HG02970 (cell line): Measurements from ENCODE around the gene PPCDC.

Source experiments
- ATAC-seq: cut with Tn5 transposase; IDR thresholded peaks from one replicate; pipeline ENCODE4 v1.9.1; 2021; ENCODE audit warnings: mild to moderate bottlenecking, moderate library complexity, moderate number of reproducible peaks; ENCODE audit not compliant: unreplicated experiment, low FRiP score

PPCDC gene

GRCh38 chr15:75023181-75023871 is at the start of gene PPCDC:
Gene PPCDC, plus strand, starts transcription at chr15:75023590. Its CDS starts 4,729 bp downstream, at chr15:75028319.
- peak; percentile 70 for ATAC-seq

- no peak for ATAC-seq
These were observed 47.2 kb upstream of the PPCDC start for GRCh38 chr15:74976159-74976558.

- ATAC-seq = no peak
These were observed 45.8 kb upstream of the PPCDC start for GRCh38 chr15:74977599-74977998.

GRCh38 chr15:74978077-74978476 is 45.3 kb upstream of the PPCDC start:
- no peak for ATAC-seq

- no peak for ATAC-seq
These were observed 44.9 kb upstream of the PPCDC start for GRCh38 chr15:74978503-74978902.

- ATAC-seq = no peak
These were observed 41.2 kb upstream of the PPCDC start for GRCh38 chr15:74982183-74982582.

GRCh38 chr15:74983725-74984231 is 39.6 kb upstream of the PPCDC start:
- ATAC-seq = no peak

GRCh38 chr15:74988007-74988800 is 35.2 kb upstream of the PPCDC start:
- no peak for ATAC-seq

- no peak for ATAC-seq
These were observed 33.9 kb upstream of the PPCDC start for GRCh38 chr15:74989527-74989926.

GRCh38 chr15:74992619-74993018 is 30.8 kb upstream of the PPCDC start:
- ATAC-seq = no peak

GRCh38 chr15:74994236-74994635 is 29.2 kb upstream of the PPCDC start:
- ATAC-seq = no peak

- no peak for ATAC-seq
These were observed 28.7 kb upstream of the PPCDC start for GRCh38 chr15:74994685-74995084.

- peak; percentile 80 for ATAC-seq
These were observed 28.1 kb upstream of the PPCDC start, which contains the start of gene SCAMP5 for GRCh38 chr15:74995182-74995778. Gene SCAMP5, plus strand, starts transcription at chr15:74995563. Its CDS starts 16,277 bp downstream, at chr15:75011840.

GRCh38 chr15:74995779-74996765 is 27.3 kb upstream of the PPCDC start:
- no peak for ATAC-seq

GRCh38 chr15:74997141-74997540 is 26.2 kb upstream of the PPCDC start:
- ATAC-seq = no peak

- ATAC-seq = no peak
These were observed 25.8 kb upstream of the PPCDC start for GRCh38 chr15:74997543-74997942.

GRCh38 chr15:75001310-75001709 is 22.1 kb upstream of the PPCDC start:
- ATAC-seq = no peak

- no peak for ATAC-seq
These were observed 21.0 kb upstream of the PPCDC start for GRCh38 chr15:75002398-75002797.

GRCh38 chr15:75007216-75007615 is 16.2 kb upstream of the PPCDC start:
- ATAC-seq = no peak

GRCh38 chr15:75008221-75008625 is 15.2 kb upstream of the PPCDC start:
- peak; percentile 33 for ATAC-seq
